ENCODE results near the gene TPGS1.

GRCh38 chr19:566844-567243 is 59.5 kb downstream of the TPGS1 start:
- TF ChIP-seq, protein P1, sequence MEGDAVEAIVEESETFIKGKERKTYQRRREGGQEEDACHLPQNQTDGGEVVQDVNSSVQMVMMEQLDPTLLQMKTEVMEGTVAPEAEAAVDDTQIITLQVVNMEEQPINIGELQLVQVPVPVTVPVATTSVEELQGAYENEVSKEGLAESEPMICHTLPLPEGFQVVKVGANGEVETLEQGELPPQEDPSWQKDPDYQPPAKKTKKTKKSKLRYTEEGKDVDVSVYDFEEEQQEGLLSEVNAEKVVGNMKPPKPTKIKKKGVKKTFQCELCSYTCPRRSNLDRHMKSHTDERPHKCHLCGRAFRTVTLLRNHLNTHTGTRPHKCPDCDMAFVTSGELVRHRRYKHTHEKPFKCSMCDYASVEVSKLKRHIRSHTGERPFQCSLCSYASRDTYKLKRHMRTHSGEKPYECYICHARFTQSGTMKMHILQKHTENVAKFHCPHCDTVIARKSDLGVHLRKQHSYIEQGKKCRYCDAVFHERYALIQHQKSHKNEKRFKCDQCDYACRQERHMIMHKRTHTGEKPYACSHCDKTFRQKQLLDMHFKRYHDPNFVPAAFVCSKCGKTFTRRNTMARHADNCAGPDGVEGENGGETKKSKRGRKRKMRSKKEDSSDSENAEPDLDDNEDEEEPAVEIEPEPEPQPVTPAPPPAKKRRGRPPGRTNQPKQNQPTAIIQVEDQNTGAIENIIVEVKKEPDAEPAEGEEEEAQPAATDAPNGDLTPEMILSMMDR (IDR thresholded peaks at IDR 0.05): no peak
- TF ChIP-seq POLR2AphosphoS5 (IDR thresholded peaks at IDR 0.05): no peak
- no peak for TF ChIP-seq POLR2A (IDR thresholded peaks at IDR 0.05)
- TF ChIP-seq EP300 (IDR thresholded peaks at IDR 0.05): no peak
